GM21390 (cell line): Measurements from ENCODE around the gene ADAMTS10.
"Not testable (repeated sequence)": the region's sequence is repeated elsewhere in the genome, so short reads cannot be mapped to it uniquely, and the experiment has no call there.

ENCODE experiments used
- ATAC-seq: cut with Tn5 transposase; IDR thresholded peaks from one replicate; pipeline ENCODE4 v1.9.1; 2021; ENCODE audit not compliant: unreplicated experiment

Gene ADAMTS10

GRCh38 chr19:8595651-8596050, 14.9 kb downstream of the ADAMTS10 start:
- ATAC-seq = no peak

GRCh38 chr19:8593931-8594330, 16.6 kb downstream of the ADAMTS10 start:
- no peak for ATAC-seq

- no peak for ATAC-seq
These were observed 18.1 kb downstream of the ADAMTS10 start for GRCh38 chr19:8592231-8593009.

- ATAC-seq = no peak
These were observed 21.3 kb downstream of the ADAMTS10 start for GRCh38 chr19:8589177-8589714.

GRCh38 chr19:8585894-8586750, 24.4 kb downstream of the ADAMTS10 start:
- no peak for ATAC-seq

- ATAC-seq = no peak
These were observed 25.3 kb downstream of the ADAMTS10 start for GRCh38 chr19:8584965-8585893.

- no peak for ATAC-seq
These were observed 29.7 kb downstream of the ADAMTS10 start for GRCh38 chr19:8580710-8581281.

GRCh38 chr19:8578642-8579265, 31.8 kb downstream of the ADAMTS10 start:
- ATAC-seq = no peak

- ATAC-seq = no peak
These were observed 32.8 kb downstream of the ADAMTS10 start for GRCh38 chr19:8577741-8578140.

GRCh38 chr19:8577247-8577646, 33.3 kb downstream of the ADAMTS10 start, which contains the start of gene MYO1F:
TSS of gene MYO1F (minus strand) at chr19:8577442. CDS start at chr19:8577309, 133 bp downstream.
- no peak for ATAC-seq

GRCh38 chr19:8576273-8576993, 34.1 kb downstream of the ADAMTS10 start:
- ATAC-seq = no peak

GRCh38 chr19:8575467-8575997, 35.0 kb downstream of the ADAMTS10 start:
- no peak for ATAC-seq

- ATAC-seq = not testable (repeated sequence)
These were observed 35.9 kb downstream of the ADAMTS10 start for GRCh38 chr19:8574619-8574922.

GRCh38 chr19:8573316-8573715, 37.2 kb downstream of the ADAMTS10 start:
- ATAC-seq = no peak

- ATAC-seq = no peak
These were observed 39.5 kb downstream of the ADAMTS10 start for GRCh38 chr19:8571006-8571411.

GRCh38 chr19:8569066-8569771, 41.3 kb downstream of the ADAMTS10 start:
- peak; percentile 76 for ATAC-seq

GRCh38 chr19:8567522-8568172, 42.9 kb downstream of the ADAMTS10 start:
- ATAC-seq = no peak

GRCh38 chr19:8566855-8567254, 43.7 kb downstream of the ADAMTS10 start:
- no peak for ATAC-seq
